ENCODE results near the gene SPTB.

The SPTB gene

DNA sequence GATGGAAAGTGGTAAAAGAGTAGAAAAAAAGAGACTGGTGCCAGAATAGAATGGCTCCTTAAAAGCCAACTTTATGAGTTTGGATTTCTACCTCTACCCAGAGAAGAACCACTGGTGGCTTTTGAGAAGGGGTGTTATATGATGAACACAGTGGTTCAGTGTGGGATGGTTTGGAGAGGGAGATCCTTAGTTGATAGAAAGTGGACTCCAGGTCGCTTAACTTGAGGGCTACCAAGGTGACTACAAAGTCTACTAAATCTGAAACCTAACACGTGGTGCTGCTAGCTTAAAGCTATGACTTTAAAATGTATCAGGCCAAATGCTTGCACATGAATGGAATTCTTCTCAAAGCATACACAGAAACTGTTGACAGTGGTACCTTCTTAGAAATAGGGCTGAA lies 8.4 kb downstream of the SPTB start:
- Histone ChIP-seq H3K36me3 (ENCODE audit: control insufficient read depth, insufficient read depth, low read length) (no peaks in the 10 kb centered on the region), H2AFZ (no peak overlapping the region), H3K27ac (no peak overlapping the region), H3K79me2 (peaks cover 18% of the 10 kb centered on the region), H3K4me1 (peaks cover 29% of the 10 kb centered on the region), H3K27me3 (ENCODE audit: control insufficient read depth, insufficient read depth, low read length) (no peaks in the 10 kb centered on the region), H3K9ac (no peak overlapping the region), H3K4me3 (ENCODE audit: low read depth, low read length) (no peak overlapping the region), H3K4me2 (ENCODE audit: low read length) (no peak overlapping the region), H3K9me3 (ENCODE audit: control insufficient read depth, low read length) (no peaks in the 10 kb centered on the region)
- TF ChIP-seq, protein P1, sequence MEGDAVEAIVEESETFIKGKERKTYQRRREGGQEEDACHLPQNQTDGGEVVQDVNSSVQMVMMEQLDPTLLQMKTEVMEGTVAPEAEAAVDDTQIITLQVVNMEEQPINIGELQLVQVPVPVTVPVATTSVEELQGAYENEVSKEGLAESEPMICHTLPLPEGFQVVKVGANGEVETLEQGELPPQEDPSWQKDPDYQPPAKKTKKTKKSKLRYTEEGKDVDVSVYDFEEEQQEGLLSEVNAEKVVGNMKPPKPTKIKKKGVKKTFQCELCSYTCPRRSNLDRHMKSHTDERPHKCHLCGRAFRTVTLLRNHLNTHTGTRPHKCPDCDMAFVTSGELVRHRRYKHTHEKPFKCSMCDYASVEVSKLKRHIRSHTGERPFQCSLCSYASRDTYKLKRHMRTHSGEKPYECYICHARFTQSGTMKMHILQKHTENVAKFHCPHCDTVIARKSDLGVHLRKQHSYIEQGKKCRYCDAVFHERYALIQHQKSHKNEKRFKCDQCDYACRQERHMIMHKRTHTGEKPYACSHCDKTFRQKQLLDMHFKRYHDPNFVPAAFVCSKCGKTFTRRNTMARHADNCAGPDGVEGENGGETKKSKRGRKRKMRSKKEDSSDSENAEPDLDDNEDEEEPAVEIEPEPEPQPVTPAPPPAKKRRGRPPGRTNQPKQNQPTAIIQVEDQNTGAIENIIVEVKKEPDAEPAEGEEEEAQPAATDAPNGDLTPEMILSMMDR (IDR thresholded peaks at IDR 0.05): no peak

DNA sequence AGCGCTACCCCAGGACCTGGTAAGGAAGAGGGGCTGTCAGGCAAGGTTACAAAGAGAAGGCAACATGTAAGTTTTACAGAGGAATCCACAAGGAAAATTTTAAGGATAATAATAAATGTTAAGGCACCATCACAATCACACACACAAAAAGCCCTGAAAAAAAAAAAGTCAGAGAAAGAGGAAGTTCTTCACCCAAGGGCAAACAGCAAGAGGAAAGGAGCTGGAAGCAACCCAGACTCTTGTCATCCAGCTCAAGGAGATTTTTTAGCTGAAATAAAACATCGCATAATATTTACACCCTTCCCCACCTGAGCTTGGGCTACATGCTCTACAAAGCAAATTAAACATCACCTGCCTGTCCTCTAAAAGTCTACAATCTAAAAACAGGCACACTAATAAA lies 9.5 kb downstream of the SPTB start:
- Histone ChIP-seq H3K4me3 (ENCODE audit: low read depth, low read length) (no peak overlapping the region), H3K79me2 (peaks cover 24% of the 10 kb centered on the region), H3K9ac (no peak overlapping the region), H3K9me3 (ENCODE audit: control insufficient read depth, low read length) (no peaks in the 10 kb centered on the region), H3K4me2 (ENCODE audit: low read length) (no peak overlapping the region), H2AFZ (no peak overlapping the region), H3K36me3 (ENCODE audit: control insufficient read depth, insufficient read depth, low read length) (no peaks in the 10 kb centered on the region), H3K27me3 (ENCODE audit: control insufficient read depth, insufficient read depth, low read length) (no peaks in the 10 kb centered on the region), H3K4me1 (peaks cover 38% of the 10 kb centered on the region), H3K27ac (no peak overlapping the region)
- TF ChIP-seq, protein P1 (IDR thresholded peaks at IDR 0.05): no peak

DNA sequence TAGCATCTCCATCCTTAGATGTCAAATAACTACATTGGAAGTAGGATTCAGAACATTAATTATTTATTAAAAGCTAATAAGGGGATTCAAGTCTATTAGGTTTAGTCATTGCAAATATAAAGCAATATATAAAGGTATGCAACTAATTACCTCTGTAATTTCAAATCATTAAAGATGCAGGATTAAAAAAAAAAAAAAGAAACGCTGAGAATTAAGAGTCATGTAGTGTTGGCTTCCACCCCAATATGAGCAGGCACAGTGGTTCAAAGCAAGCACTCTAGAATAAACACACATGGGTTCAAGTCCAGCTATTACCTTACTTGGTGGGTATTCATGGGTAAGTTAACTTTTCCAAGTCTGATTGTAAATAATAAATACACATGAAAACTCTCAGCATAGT lies 10.9 kb downstream of the SPTB start:
- TF ChIP-seq, protein P1 (IDR thresholded peaks at IDR 0.05): no peak

DNA sequence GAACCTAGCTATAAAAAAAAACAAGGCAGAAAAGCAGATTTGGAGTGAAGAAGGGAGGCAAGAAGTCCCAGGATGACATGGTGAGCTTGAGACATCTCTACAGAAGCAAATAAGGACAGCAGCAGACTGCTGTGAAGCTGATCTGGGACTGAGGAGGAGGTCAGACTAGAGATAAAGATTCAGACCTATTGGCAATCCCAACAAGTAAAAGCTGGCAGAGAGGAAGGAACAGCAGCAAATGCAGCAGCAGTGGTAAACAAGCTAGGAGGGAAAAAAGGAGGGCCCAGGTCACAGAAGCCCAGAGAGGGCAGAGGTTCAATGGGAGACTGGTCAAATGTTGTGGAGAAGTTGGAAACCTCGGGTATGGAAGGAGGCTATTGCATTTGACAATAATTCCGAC lies 11.3 kb downstream of the SPTB start:
- Histone ChIP-seq H3K9me3 (ENCODE audit: control insufficient read depth, low read length) (no peaks in the 10 kb centered on the region), H3K4me1 (peaks cover 21% of the 10 kb centered on the region), H3K36me3 (ENCODE audit: control insufficient read depth, insufficient read depth, low read length) (no peaks in the 10 kb centered on the region), H3K9ac (no peak overlapping the region), H3K4me2 (ENCODE audit: low read length) (no peak overlapping the region), H3K27me3 (ENCODE audit: control insufficient read depth, insufficient read depth, low read length) (no peaks in the 10 kb centered on the region), H3K79me2 (peaks cover 27% of the 10 kb centered on the region), H3K4me3 (ENCODE audit: low read depth, low read length) (no peak overlapping the region), H3K27ac (no peak overlapping the region), H2AFZ (no peak overlapping the region)
- TF ChIP-seq, protein P1 (IDR thresholded peaks at IDR 0.05): no peak

More for the DNA sequence above, 10.9 kb downstream of the SPTB start:
- no peak overlapping the region for H3K4me2 ChIP-seq (ENCODE audit: low read length)
- no peak overlapping the region for H3K4me3 ChIP-seq (ENCODE audit: low read depth, low read length)
- H2AFZ ChIP-seq: no peak overlapping the region
- peaks cover 25% of the 10 kb centered on the region for H3K4me1 ChIP-seq
- H3K27ac ChIP-seq: no peak overlapping the region
- H3K36me3 ChIP-seq (ENCODE audit: control insufficient read depth, insufficient read depth, low read length): no peaks in the 10 kb centered on the region
- no peaks in the 10 kb centered on the region for H3K9me3 ChIP-seq (ENCODE audit: control insufficient read depth, low read length)
- no peaks in the 10 kb centered on the region for H3K27me3 ChIP-seq (ENCODE audit: control insufficient read depth, insufficient read depth, low read length)
- peaks cover 24% of the 10 kb centered on the region for H3K79me2 ChIP-seq
- no peak overlapping the region for H3K9ac ChIP-seq

DNA sequence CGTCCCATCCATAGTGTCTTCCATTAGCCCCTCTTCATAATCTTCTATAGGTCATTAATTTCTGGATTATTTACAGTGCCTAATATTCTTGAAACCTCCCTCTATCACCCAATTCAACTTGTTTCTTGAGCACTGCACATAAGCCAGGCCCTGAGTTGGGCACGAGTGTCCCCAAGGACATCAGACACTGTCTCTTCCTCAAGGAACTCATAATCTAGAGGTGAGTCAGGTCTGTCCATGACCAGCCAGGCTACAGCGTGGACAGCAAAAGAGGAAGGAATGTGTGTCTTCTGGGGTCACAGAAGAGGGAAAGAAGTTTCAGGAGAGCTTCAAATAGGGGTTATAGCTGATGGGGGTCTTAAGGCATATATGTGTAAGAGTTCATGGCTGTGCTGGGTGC lies 12.5 kb downstream of the SPTB start:
- TF ChIP-seq, protein P1 (IDR thresholded peaks at IDR 0.05): no peak
- Histone ChIP-seq H3K9ac (no peak overlapping the region), H3K4me2 (ENCODE audit: low read length) (no peak overlapping the region), H3K27me3 (ENCODE audit: control insufficient read depth, insufficient read depth, low read length) (no peaks in the 10 kb centered on the region), H2AFZ (no peak overlapping the region), H3K4me3 (ENCODE audit: low read depth, low read length) (no peak overlapping the region), H3K4me1 (peaks cover 16% of the 10 kb centered on the region), H3K9me3 (ENCODE audit: control insufficient read depth, low read length) (no peaks in the 10 kb centered on the region), H3K36me3 (ENCODE audit: control insufficient read depth, insufficient read depth, low read length) (no peaks in the 10 kb centered on the region), H3K79me2 (peaks cover 25% of the 10 kb centered on the region), H3K27ac (no peak overlapping the region)

Measured in parathyroid adenoma (tissue), 2 donors.